Esophagus squamous epithelium (tissue), 4 donors: ENCODE data around the gene CXorf65.

Source experiments
- CTCF ChIP-seq, 6 experiments: fragments of 450-650 bp in 4 of 6; fragments of 200-600 bp in 2 of 6; sonication (generic) in 2 of 6; IDR thresholded peaks; one replicate each; pipeline ENCODE4 v1.5.1; 2016 to 2019; ENCODE audit warnings: antibody characterized with exemption in 6 of 6, mild to moderate bottlenecking in 4 of 6, moderate library complexity in 4 of 6
- POLR2A ChIP-seq, 4 donors: fragments of 450-650 bp; IDR thresholded peaks; one replicate each; pipeline ENCODE4 v1.6.1; 2017; ENCODE audit warnings: antibody characterized with exemption in 4 of 4, mild to moderate bottlenecking in 4 of 4, moderate library complexity in 3 of 4

- TF ChIP-seq CTCF (IDR thresholded peaks at IDR 0.05) (no peak), POLR2A (IDR thresholded peaks at IDR 0.05) (no peak)
Observed at GRCh38 chrX:71109051-71109450, 2.5 kb upstream of the CXorf65 start.
